ENCODE measurements around the gene PFDN1.

DNA sequence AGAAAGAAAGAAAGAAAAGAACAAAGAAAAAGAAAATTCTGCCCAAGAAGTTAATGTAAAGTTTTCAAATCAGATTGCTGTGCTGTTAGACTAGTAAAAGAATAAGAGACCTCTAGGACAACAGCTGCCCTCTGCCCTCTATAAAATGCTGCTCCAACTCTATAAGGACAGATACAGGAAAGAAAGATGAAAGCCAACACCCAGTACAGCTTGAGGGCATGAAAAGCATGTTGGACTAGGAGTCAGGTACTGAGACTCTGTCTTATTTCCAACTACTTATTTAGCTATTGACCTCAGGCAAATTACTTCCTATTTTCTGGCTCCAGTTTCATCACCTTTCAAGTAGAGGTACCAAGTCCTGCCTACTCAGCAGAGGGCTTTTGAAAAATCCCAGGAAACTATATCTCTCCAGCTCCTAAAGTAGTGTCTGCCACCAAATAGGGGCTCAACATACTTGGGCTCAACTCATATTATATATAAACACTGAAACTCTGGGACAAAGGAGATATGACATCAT lies 37.8 kb upstream of the PFDN1 start:
- TF ChIP-seq, protein P1, sequence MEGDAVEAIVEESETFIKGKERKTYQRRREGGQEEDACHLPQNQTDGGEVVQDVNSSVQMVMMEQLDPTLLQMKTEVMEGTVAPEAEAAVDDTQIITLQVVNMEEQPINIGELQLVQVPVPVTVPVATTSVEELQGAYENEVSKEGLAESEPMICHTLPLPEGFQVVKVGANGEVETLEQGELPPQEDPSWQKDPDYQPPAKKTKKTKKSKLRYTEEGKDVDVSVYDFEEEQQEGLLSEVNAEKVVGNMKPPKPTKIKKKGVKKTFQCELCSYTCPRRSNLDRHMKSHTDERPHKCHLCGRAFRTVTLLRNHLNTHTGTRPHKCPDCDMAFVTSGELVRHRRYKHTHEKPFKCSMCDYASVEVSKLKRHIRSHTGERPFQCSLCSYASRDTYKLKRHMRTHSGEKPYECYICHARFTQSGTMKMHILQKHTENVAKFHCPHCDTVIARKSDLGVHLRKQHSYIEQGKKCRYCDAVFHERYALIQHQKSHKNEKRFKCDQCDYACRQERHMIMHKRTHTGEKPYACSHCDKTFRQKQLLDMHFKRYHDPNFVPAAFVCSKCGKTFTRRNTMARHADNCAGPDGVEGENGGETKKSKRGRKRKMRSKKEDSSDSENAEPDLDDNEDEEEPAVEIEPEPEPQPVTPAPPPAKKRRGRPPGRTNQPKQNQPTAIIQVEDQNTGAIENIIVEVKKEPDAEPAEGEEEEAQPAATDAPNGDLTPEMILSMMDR (conservative IDR thresholded peaks at IDR 0.05) = no peak
- TF ChIP-seq EZH2 (IDR thresholded peaks at IDR 0.05; ENCODE audit: low read depth) = no peak
